Lung (tissue), 12 donors: ENCODE data around the gene CLCNKA. TPM values are rescaled to one million over a fixed set of nuclear protein-coding genes. Genes with fewer than 3 reads are reported as not detected.
A peak's percentile ranks its signal among the peaks of the same experiment; 100 is the strongest.

Experiments used
- ATAC-seq: fragments of 200-7000 bp; cut with Tn5 transposase; one replicate; pipeline ENCODE4 v1.9.1; 2020; ENCODE audit warnings: moderate number of reproducible peaks; ENCODE audit not compliant: insufficient read depth, low FRiP score
- DNase-seq, 3 donors: peaks; one replicate each; pipeline ENCODE4 v3.0.0-alpha.2; 2013 to 2017
- H3K27ac ChIP-seq, 2 donors: one replicate each; pipeline ENCODE4 v1.5.1; 2013; ENCODE audit warnings: mild to moderate bottlenecking in 2 of 2, moderate library complexity in 2 of 2, control low read depth in 1 of 2, inconsistent platforms in 1 of 2, low read depth in 1 of 2, low read length in 1 of 2
- H3K27me3 ChIP-seq, 3 donors: one replicate each; pipeline ENCODE4 v1.5.1; 2013; ENCODE audit warnings: low read length in 2 of 3; ENCODE audit not compliant: control insufficient read depth in 3 of 3, insufficient read depth in 3 of 3
- H3K36me3 ChIP-seq, 4 donors: one replicate each; pipeline ENCODE4 v1.5.1; 2013; ENCODE audit warnings: low read length in 4 of 4, mild to moderate bottlenecking in 1 of 4, moderate library complexity in 1 of 4; ENCODE audit not compliant: control insufficient read depth in 4 of 4, insufficient read depth in 4 of 4
- H3K4me1 ChIP-seq, 5 donors: one replicate each; pipeline ENCODE4 v1.5.1; 2013; ENCODE audit warnings: low read length in 5 of 5, mild to moderate bottlenecking in 2 of 5, moderate library complexity in 1 of 5; ENCODE audit not compliant: control insufficient read depth in 5 of 5, insufficient read depth in 5 of 5
- H3K4me3 ChIP-seq: one replicate; pipeline ENCODE4 v1.5.1; 2013; ENCODE audit warnings: mild to moderate bottlenecking, control low read depth, moderate library complexity
- H3K9ac ChIP-seq, 2 donors: one replicate each; pipeline ENCODE4 v1.5.1; 2013; ENCODE audit warnings: low read length in 2 of 2, control low read depth in 1 of 2; ENCODE audit not compliant: insufficient read depth in 1 of 2
- H3K9me3 ChIP-seq, 4 donors: one replicate each; pipeline ENCODE4 v1.5.1; 2013; ENCODE audit warnings: low read length in 3 of 4, mild to moderate bottlenecking in 1 of 4, moderate library complexity in 1 of 4; ENCODE audit not compliant: control insufficient read depth in 4 of 4, insufficient read depth in 3 of 4
- CTCF ChIP-seq: IDR thresholded peaks from 2 replicates; pipeline ENCODE4 v1.5.1; 2012; ENCODE audit warnings: mild to moderate bottlenecking; ENCODE audit errors: control extremely low read depth, extremely low read depth
- WGBS, 2 donors: extraction: QIAGEN DNeasy Blood & Tissue Kit; methylation state at CpG; one replicate each; pipeline ENCODE4 v1.1.7; 2013; 5-methylcytosine and 5-hydroxymethylcytosine counted together
- polyA plus RNA-seq, 2 donors: library from polyadenylated mRNA; stranded (reverse); fragments of 200-250 nt; gene quantifications; one replicate each; pipeline ENCODE4 v1.2.1, GENCODE V29; 2013
- total RNA-seq, 2 donors: library from RNA; depleted of rRNA in 1 of 2; stranded (reverse); fragments of >200 nt in 1 of 2; gene quantifications; one replicate each; pipeline ENCODE4 v1.2.1, GENCODE V29; 2014 to 2021
- donor health status: control.
- donor health status: control.
- donor health status: Bipolar disorder and iron deficiency.
- donor health status: healthy.
- donor health status: DM: yes; HTN: yes; CAD: no.

The CLCNKA gene
- total and polyA plus RNA-seq, 4 donors, result 0.10 to 1.3 (median 0.17) TPM; not detected in 1

GRCh38 chr1:16063921-16064320, 42.1 kb downstream of the CLCNKA start:
- no peak for TF ChIP-seq CTCF
- WGBS, 2 donors, result 55 to 60% methylated on average over 9 of the region's 9 CpGs
- no peak overlapping the region for H3K27ac ChIP-seq
- DNase-seq, result no peak
- no peaks in the 10 kb centered on the region for H3K9me3 ChIP-seq
- H3K9ac ChIP-seq, result no peak overlapping the region
- H3K27me3 ChIP-seq, result no peaks in the 10 kb centered on the region
- H3K4me1 ChIP-seq, result peaks cover 0 to 6% (median 4%) of the 10 kb centered on the region in 5 donors
- no peak for ATAC-seq
- no peak overlapping the region for H3K4me3 ChIP-seq
- no peaks in the 10 kb centered on the region for H3K36me3 ChIP-seq

DNA sequence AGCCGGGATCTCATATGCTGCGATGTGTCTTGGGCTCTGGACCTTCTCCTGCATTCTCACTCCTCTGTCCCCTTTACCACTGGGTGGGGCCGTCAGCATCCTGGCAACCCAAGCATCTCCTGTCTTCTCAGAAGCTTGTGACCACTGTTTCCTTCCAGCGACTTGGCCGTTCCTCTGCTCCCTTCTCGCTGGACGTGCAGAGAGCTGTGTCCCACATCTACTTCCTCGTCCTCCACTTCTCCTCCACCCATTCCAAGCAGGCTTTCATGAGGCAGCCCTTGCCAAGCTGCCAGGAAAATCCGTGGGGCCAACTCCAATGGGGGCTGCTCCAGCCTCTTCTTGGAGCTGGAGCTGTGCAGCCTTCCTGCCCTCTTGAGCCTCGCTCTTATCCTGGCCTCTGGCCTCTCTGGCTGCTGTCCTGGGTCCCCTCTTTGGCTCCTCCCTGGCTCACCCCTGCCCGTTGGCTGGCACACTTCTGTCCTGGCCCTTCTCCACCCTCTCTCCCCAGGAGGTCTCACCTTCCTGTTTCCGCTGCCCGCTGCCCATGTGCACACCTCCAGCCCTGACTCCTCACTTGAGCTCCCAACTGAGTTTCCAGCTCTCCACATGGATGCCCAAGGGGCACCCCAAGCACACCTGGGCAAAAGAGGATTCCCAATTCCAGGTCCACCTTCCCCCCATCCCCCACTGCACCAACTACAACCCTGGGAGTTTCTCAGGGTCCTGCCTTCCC, 42.9 kb downstream of the CLCNKA start:
- no peaks in the 10 kb centered on the region for H3K27me3 ChIP-seq
- DNase-seq (peak in 1 of 3 donors; percentile 37), ATAC-seq (no peak)
- no peaks in the 10 kb centered on the region for H3K9me3 ChIP-seq
- H3K4me1 ChIP-seq, result peaks cover 0 to 6% (median 4%) of the 10 kb centered on the region in 5 donors
- H3K9ac ChIP-seq, result no peak overlapping the region
- no peaks in the 10 kb centered on the region for H3K36me3 ChIP-seq
- no peak overlapping the region for H3K4me3 ChIP-seq
- 32 to 38% methylated on average over 13 of the region's 13 CpGs for WGBS, 2 donors
- no peak overlapping the region for H3K27ac ChIP-seq
- no peak for TF ChIP-seq CTCF

DNA sequence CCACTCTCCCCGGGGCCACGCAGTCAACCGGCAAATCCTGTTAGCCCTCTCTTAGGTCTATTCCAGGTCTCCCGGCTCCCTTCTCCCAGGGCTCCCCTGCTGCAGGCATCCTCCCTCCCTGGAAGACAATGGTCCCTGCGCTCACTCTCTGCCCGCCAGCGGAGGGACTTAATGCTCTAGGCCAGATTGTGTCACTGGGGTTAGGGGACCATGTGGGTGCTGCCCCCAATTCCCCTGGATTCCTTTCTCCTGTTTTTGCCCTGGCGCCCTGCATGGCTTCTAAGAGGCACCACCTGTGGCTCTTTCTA, 43.4 kb downstream of the CLCNKA start:
- WGBS, 2 donors, result 83% methylated on average over 8 of the region's 8 CpGs
- ATAC-seq (no peak), DNase-seq (no peak)
- Histone ChIP-seq H3K4me3 (no peak overlapping the region), H3K9me3 (no peaks in the 10 kb centered on the region), H3K36me3 (no peaks in the 10 kb centered on the region), H3K27me3 (no peaks in the 10 kb centered on the region), H3K27ac (no peak overlapping the region), H3K4me1 (peaks cover 0 to 6% (median 4%) of the 10 kb centered on the region in 5 donors), H3K9ac (no peak overlapping the region)
- no peak for TF ChIP-seq CTCF

DNA sequence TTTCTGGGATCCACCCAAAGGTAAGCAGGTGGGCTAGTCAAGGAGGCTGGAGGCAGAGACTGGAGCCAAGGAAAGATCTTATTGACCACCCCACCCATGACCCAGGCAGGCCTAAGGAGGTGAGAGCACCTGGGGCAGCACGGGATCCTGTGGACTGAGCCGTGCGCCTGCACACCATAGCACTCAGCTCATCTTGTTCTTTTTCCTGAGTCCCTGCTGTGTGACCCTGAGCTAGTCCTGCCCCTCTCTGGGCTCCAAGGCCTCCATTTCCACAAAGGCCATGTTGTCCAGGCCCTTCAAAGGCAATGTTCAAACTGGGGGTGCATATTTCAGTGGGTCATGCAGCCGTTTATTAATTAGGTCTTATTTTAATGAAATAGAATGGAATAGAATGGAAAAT, 44.4 kb downstream of the CLCNKA start:
- TF ChIP-seq CTCF, result no peak

More for the DNA sequence above, 44.4 kb downstream of the CLCNKA start:
- Histone ChIP-seq H3K9me3 (no peaks in the 10 kb centered on the region), H3K4me1 (peaks cover 0 to 6% (median 4%) of the 10 kb centered on the region in 5 donors), H3K27me3 (no peaks in the 10 kb centered on the region), H3K27ac (no peak overlapping the region), H3K4me3 (no peak overlapping the region), H3K9ac (no peak overlapping the region), H3K36me3 (no peaks in the 10 kb centered on the region)
- WGBS, 2 donors, result 88 to 90% methylated on average over 4 of the region's 4 CpGs
- ATAC-seq (no peak), DNase-seq (no peak)
